KMS-11 (cell line): ENCODE results near the gene AKNAD1.

ENCODE experiments used
- H2AFZ ChIP-seq: fragments of 200-600 bp; sonication (generic); 2 replicates; pipeline ENCODE4 v1.6.1; 2016; ENCODE audit warnings: antibody characterized with exemption, mixed run types, low read depth
- H3K27ac ChIP-seq: fragments of 200-600 bp; sonication (generic); 2 replicates; pipeline ENCODE4 v1.6.1; 2016; ENCODE audit warnings: mild to moderate bottlenecking, mixed run types
- H3K27me3 ChIP-seq: fragments of 200-600 bp; sonication (generic); 2 replicates; pipeline ENCODE4 v1.6.1; 2017; ENCODE audit warnings: mild to moderate bottlenecking, low read depth, mixed run types, moderate library complexity; ENCODE audit not compliant: insufficient read depth
- H3K36me3 ChIP-seq: fragments of 200-600 bp; sonication (generic); 2 replicates; pipeline ENCODE4 v1.6.1; 2017; ENCODE audit warnings: mild to moderate bottlenecking, mixed run types; ENCODE audit not compliant: insufficient read depth
- H3K4me1 ChIP-seq: fragments of 200-600 bp; sonication (generic); 2 replicates; pipeline ENCODE4 v1.6.1; 2016; ENCODE audit warnings: mild to moderate bottlenecking, low read depth, mixed run types; ENCODE audit not compliant: poor library complexity, severe bottlenecking
- H3K4me2 ChIP-seq: fragments of 200-600 bp; sonication (generic); 2 replicates; pipeline ENCODE4 v1.7.0; 2016; ENCODE audit warnings: mild to moderate bottlenecking, mixed run types
- H3K4me3 ChIP-seq: fragments of 200-600 bp; sonication (generic); IDR thresholded peaks from 2 replicates; pipeline ENCODE4 v1.6.1; 2017; ENCODE audit warnings: low read depth, low read length, mixed read lengths; ENCODE audit not compliant: insufficient read depth
- H3K79me2 ChIP-seq: fragments of 200-600 bp; sonication (generic); 2 replicates; pipeline ENCODE4 v1.6.1; 2016; ENCODE audit warnings: low read depth, mixed run types; ENCODE audit not compliant: insufficient read depth
- H3K9ac ChIP-seq: fragments of 200-600 bp; sonication (generic); 2 replicates; pipeline ENCODE4 v1.6.1; 2016; ENCODE audit warnings: mild to moderate bottlenecking, mixed run types
- H4K20me1 ChIP-seq: fragments of 200-600 bp; sonication (generic); 2 replicates; pipeline ENCODE4 v1.6.1; 2016; ENCODE audit warnings: mild to moderate bottlenecking, mixed run types; ENCODE audit not compliant: insufficient read depth
- TF ChIP-seq, protein P1 (sequence below): fragments of 200-600 bp; sonication (generic); conservative IDR thresholded peaks from 2 replicates; pipeline ENCODE4 v1.6.1; 2017; ENCODE audit warnings: low read depth, mild to moderate bottlenecking, antibody characterized with exemption, low read length, moderate library complexity, mixed read lengths

AKNAD1 gene

DNA sequence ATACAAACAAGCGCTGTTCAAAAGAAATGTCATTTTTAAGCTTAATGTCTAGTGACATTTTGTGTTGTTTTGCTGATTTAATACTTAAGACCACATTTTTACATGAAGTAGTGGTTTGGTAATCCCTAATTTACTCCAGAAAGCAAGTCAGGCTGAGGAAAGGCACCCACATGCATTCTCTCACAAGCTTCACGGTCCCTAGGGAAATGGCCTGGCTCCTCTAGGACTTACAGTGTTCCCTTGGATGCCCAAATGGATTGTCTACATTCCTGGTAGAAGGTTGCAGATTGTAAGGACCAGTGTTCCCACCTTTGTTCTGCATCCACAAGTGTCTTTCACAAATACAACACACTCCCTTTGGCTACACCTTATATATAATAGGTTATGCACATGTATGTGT, 29.4 kb upstream of the AKNAD1 start:
- H3K27ac ChIP-seq = no peak overlapping the region
- no peaks in the 10 kb centered on the region for H4K20me1 ChIP-seq
- no peaks in the 10 kb centered on the region for H3K36me3 ChIP-seq
- no peaks in the 10 kb centered on the region for H3K27me3 ChIP-seq
- H3K9ac ChIP-seq = no peak overlapping the region
- no peak overlapping the region for H3K4me3 ChIP-seq
- H2AFZ ChIP-seq = no peak overlapping the region
- no peaks in the 10 kb centered on the region for H3K4me1 ChIP-seq
- H3K79me2 ChIP-seq = no peaks in the 10 kb centered on the region
- TF ChIP-seq, protein P1, sequence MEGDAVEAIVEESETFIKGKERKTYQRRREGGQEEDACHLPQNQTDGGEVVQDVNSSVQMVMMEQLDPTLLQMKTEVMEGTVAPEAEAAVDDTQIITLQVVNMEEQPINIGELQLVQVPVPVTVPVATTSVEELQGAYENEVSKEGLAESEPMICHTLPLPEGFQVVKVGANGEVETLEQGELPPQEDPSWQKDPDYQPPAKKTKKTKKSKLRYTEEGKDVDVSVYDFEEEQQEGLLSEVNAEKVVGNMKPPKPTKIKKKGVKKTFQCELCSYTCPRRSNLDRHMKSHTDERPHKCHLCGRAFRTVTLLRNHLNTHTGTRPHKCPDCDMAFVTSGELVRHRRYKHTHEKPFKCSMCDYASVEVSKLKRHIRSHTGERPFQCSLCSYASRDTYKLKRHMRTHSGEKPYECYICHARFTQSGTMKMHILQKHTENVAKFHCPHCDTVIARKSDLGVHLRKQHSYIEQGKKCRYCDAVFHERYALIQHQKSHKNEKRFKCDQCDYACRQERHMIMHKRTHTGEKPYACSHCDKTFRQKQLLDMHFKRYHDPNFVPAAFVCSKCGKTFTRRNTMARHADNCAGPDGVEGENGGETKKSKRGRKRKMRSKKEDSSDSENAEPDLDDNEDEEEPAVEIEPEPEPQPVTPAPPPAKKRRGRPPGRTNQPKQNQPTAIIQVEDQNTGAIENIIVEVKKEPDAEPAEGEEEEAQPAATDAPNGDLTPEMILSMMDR = no peak
- H3K4me2 ChIP-seq = no peak overlapping the region

DNA sequence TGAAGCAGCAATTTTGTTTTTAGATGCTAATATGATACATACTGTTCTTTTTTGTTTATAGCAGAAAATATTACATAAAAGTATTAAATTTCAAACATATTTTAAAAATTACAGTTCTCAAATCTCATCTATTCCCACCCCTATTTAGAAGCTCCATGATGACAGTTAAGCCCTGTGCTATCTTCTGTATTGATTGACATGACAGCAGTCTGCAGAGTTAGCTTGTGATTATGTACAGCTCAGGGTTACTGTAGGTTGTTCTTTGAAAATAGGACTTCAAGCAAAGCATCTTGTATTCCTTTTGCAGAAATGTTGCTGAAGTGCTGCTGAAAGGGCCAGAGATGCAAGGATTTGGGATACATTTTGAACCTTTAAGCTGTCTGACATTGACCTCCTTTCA, 28.1 kb upstream of the AKNAD1 start:
- H3K27me3 ChIP-seq = no peaks in the 10 kb centered on the region
- H3K9ac ChIP-seq = no peak overlapping the region
- no peak overlapping the region for H3K27ac ChIP-seq
- no peaks in the 10 kb centered on the region for H3K4me1 ChIP-seq
- TF ChIP-seq, protein P1 = no peak
- no peaks in the 10 kb centered on the region for H3K79me2 ChIP-seq
- H3K4me2 ChIP-seq = no peak overlapping the region
- H2AFZ ChIP-seq = no peak overlapping the region
- no peaks in the 10 kb centered on the region for H4K20me1 ChIP-seq
- H3K36me3 ChIP-seq = no peaks in the 10 kb centered on the region
- H3K4me3 ChIP-seq = no peak overlapping the region

DNA sequence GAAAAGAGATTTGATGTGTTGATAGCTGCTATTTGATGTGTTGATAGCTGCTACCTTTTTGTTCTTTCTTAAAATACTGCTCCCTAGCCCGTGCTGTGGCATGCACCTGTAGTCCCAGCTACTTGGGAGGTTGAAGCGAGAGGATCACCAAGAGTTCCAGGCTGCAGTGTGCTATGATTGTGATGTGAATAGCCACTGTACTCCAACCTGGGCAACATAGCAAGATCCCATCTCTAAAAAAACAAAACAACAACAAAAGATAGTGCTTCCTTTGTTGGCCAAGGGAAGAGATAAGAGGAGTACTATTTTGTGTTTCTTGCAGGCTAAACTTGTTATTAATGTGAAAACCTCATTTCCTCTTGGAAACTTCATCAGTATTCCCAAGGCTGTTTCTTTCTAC, 25.9 kb upstream of the AKNAD1 start:
- Histone ChIP-seq H3K79me2 (no peaks in the 10 kb centered on the region), H3K4me2 (no peak overlapping the region), H4K20me1 (no peaks in the 10 kb centered on the region), H3K4me3 (no peak overlapping the region), H3K27me3 (no peaks in the 10 kb centered on the region), H2AFZ (no peak overlapping the region), H3K36me3 (no peaks in the 10 kb centered on the region), H3K4me1 (peaks cover 6% of the 10 kb centered on the region), H3K9ac (no peak overlapping the region), H3K27ac (no peak overlapping the region)
- TF ChIP-seq, protein P1 = no peak

DNA sequence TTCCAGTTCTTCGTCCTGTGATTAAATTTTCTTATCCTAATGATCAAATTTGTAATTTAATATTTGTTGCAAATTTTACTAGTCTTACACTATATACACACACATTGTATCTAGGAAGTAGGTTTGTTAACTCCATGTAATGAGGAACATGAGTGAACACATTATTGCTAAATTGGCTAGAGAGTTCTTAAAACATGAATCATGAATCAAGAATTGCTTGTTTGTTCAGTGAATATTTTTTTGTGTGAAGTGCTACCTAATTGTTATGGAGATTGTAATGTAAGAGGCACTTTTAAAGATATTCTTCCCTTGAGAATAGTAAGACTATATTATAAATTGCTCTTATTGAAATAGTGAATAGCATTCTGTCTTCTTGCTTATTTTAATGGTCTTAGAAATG, 24.5 kb upstream of the AKNAD1 start:
- H3K27me3 ChIP-seq = no peaks in the 10 kb centered on the region
- H2AFZ ChIP-seq = no peak overlapping the region

More for the DNA sequence above, 24.5 kb upstream of the AKNAD1 start:
- H3K79me2 ChIP-seq = no peaks in the 10 kb centered on the region
- H3K27ac ChIP-seq = no peak overlapping the region
- TF ChIP-seq, protein P1 = no peak
- no peaks in the 10 kb centered on the region for H3K36me3 ChIP-seq
- no peak overlapping the region for H3K9ac ChIP-seq
- no peaks in the 10 kb centered on the region for H4K20me1 ChIP-seq
- peaks cover 7% of the 10 kb centered on the region for H3K4me1 ChIP-seq
- no peak overlapping the region for H3K4me3 ChIP-seq
- no peak overlapping the region for H3K4me2 ChIP-seq
